GM12892 (cell line): Measurements from ENCODE around the gene ARFIP1.

ENCODE experiments used
- POLR2AphosphoS5 ChIP-seq: IDR thresholded peaks from 2 replicates; pipeline ENCODE4 v1.6.1; 2011; ENCODE audit warnings: low read depth, low read length, control low read depth
- TAF1 ChIP-seq: IDR thresholded peaks from 2 replicates; pipeline ENCODE4 v1.6.1; 2011; ENCODE audit warnings: low read depth, mild to moderate bottlenecking, control low read depth, low read length, borderline replicate concordance

- TF ChIP-seq TAF1, result no peak
- TF ChIP-seq POLR2AphosphoS5, result no peak
Measured at GRCh38 chr4:152822323-152822722, 42.6 kb downstream of the ARFIP1 start.
